Pancreas (tissue), 10 donors: Measurements from ENCODE around the gene N4BP2L2. TPM values are rescaled to one million over a fixed set of nuclear protein-coding genes. Genes with fewer than 3 reads are reported as not detected.

Source experiments
- ATAC-seq, 4 donors: fragments of 200-7000 bp; cut with Tn5 transposase; one replicate each; pipeline versions ENCODE4 v1.8.0 to v1.9.1; 2020; ENCODE audit warnings: mild to moderate bottlenecking in 4 of 4, moderate library complexity in 4 of 4
- DNase-seq, 6 donors: peaks; one replicate each; pipeline ENCODE4 v3.0.0-alpha.2; 2020
- FAIRE-seq: peaks from 2 replicates; lab custom pipeline; 2012; peaks lifted over from hg19 to GRCh38; lab: Jason Lieb, UNC
- H3K27ac ChIP-seq, 4 donors: fragments of 200-600 bp; sonication (generic); 1 replicate in 3 of 4; 2 replicates in 1 of 4; pipeline versions ENCODE4 v1.5.0 to v1.8.0; 2020
- H3K27me3 ChIP-seq, 4 donors: fragments of 200-600 bp; one replicate each; pipeline ENCODE4 v1.8.0; 2021
- H3K36me3 ChIP-seq, 3 donors: fragments of 200-600 bp; sonication (generic) in 1 of 3; one replicate each; pipeline versions ENCODE4 v1.5.0 to v1.8.0; 2020 to 2021
- H3K4me1 ChIP-seq, 3 donors: fragments of 200-600 bp; one replicate each; pipeline ENCODE4 v1.8.0; 2021
- H3K4me3 ChIP-seq, 4 donors: fragments of 200-600 bp; sonication (generic) in 2 of 4; one replicate each; pipeline versions ENCODE4 v1.5.0 to v1.8.0; 2020 to 2021
- H3K9me3 ChIP-seq, 4 donors: fragments of 200-600 bp; one replicate each; pipeline ENCODE4 v1.8.0; 2021
- CTCF ChIP-seq, 4 donors: fragments of 200-600 bp; sonication (generic) in 3 of 4; IDR thresholded peaks; one replicate each; pipeline versions ENCODE4 v1.5.0 to v1.8.0; 2021; ENCODE audit warnings: antibody characterized with exemption in 4 of 4
- WGBS, 2 donors: extraction: QIAGEN DNeasy Blood & Tissue Kit; methylation state at CpG; one replicate each; pipeline ENCODE4 v1.1.7; 2013; 5-methylcytosine and 5-hydroxymethylcytosine counted together
- intact Hi-C, 3 donors: fragments of 100-400 bp; cut with DNase I; formaldehyde crosslinking; loops; one replicate each; pipeline versions ENCODE4 v1.11.1 to v1.14.2; 2022
- polyA plus RNA-seq, 2 donors: library from polyadenylated mRNA; stranded (reverse); fragments of 200-250 nt; gene quantifications; one replicate each; pipeline ENCODE4 v1.2.3, GENCODE V29; 2013
- total RNA-seq, 6 donors: library from RNA; stranded (reverse); fragmentation: NEBNext Ultra II Directional in 4 of 6; extraction: Animal tissue kit (Norgen Biotek cat#: 25700) in 4 of 6; gene quantifications; one replicate each; pipeline versions ENCODE4 v1.2.1 to v1.2.4, GENCODE V29; 2021 to 2023
- donor health status: healthy with polysubstance abuse.
- donor health status: DM: no; HTN: no; CAD: no; lungs with moderate emphysema.
- donor health status: DM: no; HTN: no; CAD: no.
- donor health status: control.
- donor health status: control.
- donor health status: Bipolar disorder and iron deficiency.
- donor health status: DM: yes; HTN: yes; CAD: no.
- donor health status: DM: no; HTN: no; CAD: no.
- donor health status: DM: no; HTN: no; CAD: no.
- donor health status: DM: yes; HTN: yes; CAD: no.

Gene N4BP2L2
- total RNA-seq = 10 to 100 TPM; 31.5 to 78.8 (median 50.3) TPM
- 10 to 100 TPM; 34.9 to 79.9 TPM for polyA plus RNA-seq

DNA sequence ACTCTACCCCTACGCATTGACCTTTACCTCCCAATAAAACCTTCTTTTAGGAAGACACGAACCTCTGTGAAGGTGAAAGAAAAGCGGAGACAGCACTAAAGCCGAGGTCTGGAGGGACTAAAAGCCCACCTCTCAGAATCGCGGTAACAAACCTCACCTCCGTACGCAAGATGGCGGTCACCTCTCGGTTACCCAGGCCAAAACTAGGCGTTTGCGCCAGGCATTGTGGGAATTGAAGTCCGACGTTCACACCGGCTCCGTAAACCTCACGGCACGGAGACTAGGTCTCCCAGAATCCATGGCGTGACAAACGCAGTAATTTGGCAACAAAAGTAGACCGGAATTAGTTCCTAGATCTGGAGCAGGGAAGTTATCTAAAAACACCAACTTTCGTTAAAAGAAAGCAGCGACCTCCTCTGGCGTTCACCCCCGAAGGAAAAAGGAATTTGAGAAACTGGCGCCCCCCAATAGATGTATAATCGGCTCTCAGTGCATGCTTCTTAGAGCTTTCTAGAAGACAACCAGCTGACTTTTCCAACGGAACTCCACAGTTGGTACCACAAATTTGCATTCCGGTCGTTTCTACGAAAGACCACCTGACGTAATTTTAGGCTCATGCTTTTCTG is at the start of gene N4BP2L2:
Gene N4BP2L2, minus strand, starts transcription at position 175 of the 626 bp plus-strand sequence. CDS start 1,768 bp downstream, outside the sequence.
- peak in 1 of 4 donors; percentile 15 for TF ChIP-seq CTCF (IDR thresholded peaks at IDR 0.05)
- H3K4me3 ChIP-seq = peak within 1 kb of the TSS; percentile 35 to 78 (median 54)
- no peaks in the 10 kb centered on the region for H3K27me3 ChIP-seq
- H3K4me1 ChIP-seq = peaks cover 4 to 35% (median 34%) of the 10 kb centered on the region in 3 donors
- H3K9me3 ChIP-seq = no peaks in the 10 kb centered on the region
- peak; percentile 92 for FAIRE-seq
- 1% methylated on average over 32 of the region's 32 CpGs for WGBS, 2 donors
- intact Hi-C loops = no loop called here
- peak; percentile 85 to 97 (median 92) for DNase-seq
- H3K27ac ChIP-seq = peak within 1 kb of the TSS; percentile 69 to 96 (median 86)
- ATAC-seq = peak; percentile 98 to 100 (median 99)
- peaks cover 0 to 7% (median 0%) of the 10 kb centered on the region in 3 donors for H3K36me3 ChIP-seq

GRCh38 chr13:32587811-32588170 is 49.2 kb upstream of the N4BP2L2 start:
- no peaks in the 10 kb centered on the region for H3K27me3 ChIP-seq
- intact Hi-C loops = loop anchor here in 1 of 3 donors (5.0 kb wide), 1 partner anchor 50 kb away; no protein-coding TSS in a partner anchor
- H3K4me3 ChIP-seq = peak overlapping the region; percentile 56 to 82 (median 66)
- FAIRE-seq (no peak), DNase-seq (no peak), ATAC-seq (no peak)
- H3K27ac ChIP-seq = peak overlapping the region; percentile 66 to 95 (median 84)
- peaks cover 4 to 15% (median 6%) of the 10 kb centered on the region in 3 donors for H3K4me1 ChIP-seq
- no peaks in the 10 kb centered on the region for H3K9me3 ChIP-seq
- 1 to 2% methylated on average over 8 of the region's 8 CpGs for WGBS, 2 donors
- no peaks in the 10 kb centered on the region for H3K36me3 ChIP-seq
- TF ChIP-seq CTCF (IDR thresholded peaks at IDR 0.05) = no peak

GRCh38 chr13:32587011-32587810 is 48.6 kb upstream of the N4BP2L2 start:
- H3K4me1 ChIP-seq = peaks cover 4 to 15% (median 6%) of the 10 kb centered on the region in 3 donors
- peak; percentile 58 to 89 (median 78) for DNase-seq
- intact Hi-C loops = loop anchor here in 1 of 3 donors (5.0 kb wide), 1 partner anchor 50 kb away; no protein-coding TSS in a partner anchor
- WGBS, 2 donors = 1% methylated on average over 43 to 74 of the region's 74 CpGs
- peak overlapping the region; percentile 66 to 95 (median 84) for H3K27ac ChIP-seq
- FAIRE-seq = no peak
- ATAC-seq = peak; percentile 33 to 53 (median 48)
- H3K9me3 ChIP-seq = no peaks in the 10 kb centered on the region
- TF ChIP-seq CTCF (IDR thresholded peaks at IDR 0.05) = no peak
- H3K36me3 ChIP-seq = no peaks in the 10 kb centered on the region
- H3K4me3 ChIP-seq = peak overlapping the region; percentile 56 to 82 (median 66)
- H3K27me3 ChIP-seq = no peaks in the 10 kb centered on the region

- TF ChIP-seq CTCF (IDR thresholded peaks at IDR 0.05) = peak; percentile 91 to 94 (median 93)
- FAIRE-seq = no peak
- peak; percentile 95 to 98 (median 97) for ATAC-seq
- intact Hi-C loops = loop anchor here in 1 of 3 donors (5.0 kb wide), 1 partner anchor 51 kb away; no protein-coding TSS in a partner anchor
- peak within 1 kb of the TSS; percentile 66 to 95 (median 87) for H3K27ac ChIP-seq
- no peaks in the 10 kb centered on the region for H3K9me3 ChIP-seq
- no peaks in the 10 kb centered on the region for H3K27me3 ChIP-seq
- peaks cover 4 to 15% (median 6%) of the 10 kb centered on the region in 3 donors for H3K4me1 ChIP-seq
- peak within 1 kb of the TSS; percentile 56 to 82 (median 66) for H3K4me3 ChIP-seq
- 1% methylated on average over 69 to 97 of the region's 97 CpGs for WGBS, 2 donors
- peak; percentile 94 to 99 (median 96) for DNase-seq
- no peaks in the 10 kb centered on the region for H3K36me3 ChIP-seq
Observed at GRCh38 chr13:32586080-32586900, 47.7 kb upstream of the N4BP2L2 start, which contains the start of gene PDS5B. Gene PDS5B (plus strand): TSS chr13:32586452. CDS start chr13:32648773, 62,321 bp downstream.
